H9 (cell line): ENCODE results near the gene ACACA. TPM values are rescaled to one million over a fixed set of nuclear protein-coding genes. Genes with fewer than 3 reads are reported as not detected.

Source experiments
- DNase-seq: peaks from one replicate; pipeline ENCODE4 v3.0.0-alpha.2; 2017
- H2AFZ ChIP-seq: one replicate; pipeline ENCODE4 v1.6.1; 2013; ENCODE audit warnings: mild to moderate bottlenecking, low read length, control low read depth, moderate library complexity
- H2AK5ac ChIP-seq: 2 replicates; pipeline ENCODE4 v1.6.1; 2013; ENCODE audit warnings: low read length, control low read depth, mixed read lengths; ENCODE audit not compliant: insufficient read length
- H2BK120ac ChIP-seq: one replicate; pipeline ENCODE4 v1.6.1; 2013; ENCODE audit warnings: low read depth, mild to moderate bottlenecking, low read length, control low read depth, inconsistent platforms; ENCODE audit not compliant: poor library complexity, severe bottlenecking
- H2BK12ac ChIP-seq: 2 replicates; pipeline ENCODE4 v1.6.1; 2013; ENCODE audit warnings: low read length, control low read depth, mixed read lengths, low read depth; ENCODE audit not compliant: insufficient read length
- H2BK15ac ChIP-seq: 2 replicates; pipeline ENCODE4 v1.6.1; 2013; ENCODE audit warnings: low read depth, low read length, control low read depth
- H2BK20ac ChIP-seq: one replicate; pipeline ENCODE4 v1.6.1; 2013; ENCODE audit warnings: low read depth, mild to moderate bottlenecking, low read length, control low read depth, inconsistent platforms; ENCODE audit not compliant: poor library complexity, severe bottlenecking
- H2BK5ac ChIP-seq: 2 replicates; pipeline ENCODE4 v1.6.1; 2013; ENCODE audit warnings: low read length, control low read depth, mixed read lengths; ENCODE audit not compliant: insufficient read length
- H3K14ac ChIP-seq: 2 replicates; pipeline ENCODE4 v1.6.1; 2013; ENCODE audit warnings: low read length, control low read depth; ENCODE audit not compliant: insufficient read depth
- H3K18ac ChIP-seq: 2 replicates; pipeline ENCODE4 v1.6.1; 2013; ENCODE audit warnings: low read depth, mild to moderate bottlenecking, mixed read lengths, low read length, control low read depth; ENCODE audit not compliant: insufficient read length
- H3K23ac ChIP-seq: 2 replicates; pipeline ENCODE4 v1.6.1; 2013; ENCODE audit warnings: low read length, control low read depth, mixed read lengths, low read depth; ENCODE audit not compliant: insufficient read length
- H3K23me2 ChIP-seq: 2 replicates; pipeline ENCODE4 v1.6.1; 2013; ENCODE audit warnings: low read depth, mild to moderate bottlenecking, mixed read lengths, low read length, control low read depth; ENCODE audit not compliant: insufficient read length, poor library complexity, severe bottlenecking
- H3K27ac ChIP-seq: 2 replicates; pipeline ENCODE4 v1.5.1; 2013; ENCODE audit warnings: low read length, control low read depth, mixed read lengths, low read depth; ENCODE audit not compliant: insufficient read length
- H3K27me3 ChIP-seq: 2 replicates; pipeline ENCODE4 v1.6.1; 2013; ENCODE audit warnings: low read length, control low read depth, inconsistent platforms; ENCODE audit not compliant: insufficient read depth
- H3K4ac ChIP-seq: 2 replicates; pipeline ENCODE4 v1.6.1; 2013; ENCODE audit warnings: low read depth, mild to moderate bottlenecking, control low read depth, inconsistent platforms, low read length, moderate library complexity
- H3K4me1 ChIP-seq: 2 replicates; pipeline ENCODE4 v1.6.1; 2013; ENCODE audit warnings: low read length, control low read depth, inconsistent platforms; ENCODE audit not compliant: insufficient read depth
- H3K4me2 ChIP-seq: 2 replicates; pipeline ENCODE4 v1.6.1; 2013; ENCODE audit warnings: low read length, control low read depth, mixed read lengths; ENCODE audit not compliant: insufficient read length, insufficient read depth
- H3K56ac ChIP-seq: 2 replicates; pipeline ENCODE4 v1.6.1; 2013; ENCODE audit warnings: low read depth, mild to moderate bottlenecking, mixed read lengths, low read length, control low read depth; ENCODE audit not compliant: insufficient read length
- H3K79me1 ChIP-seq: 2 replicates; pipeline ENCODE4 v1.6.1; 2013; ENCODE audit warnings: low read depth, mild to moderate bottlenecking, moderate library complexity, low read length, control low read depth, inconsistent platforms; ENCODE audit not compliant: insufficient read depth, poor library complexity, severe bottlenecking
- H3K79me2 ChIP-seq: 2 replicates; pipeline ENCODE4 v1.6.1; 2013; ENCODE audit warnings: low read length, control low read depth, inconsistent platforms; ENCODE audit not compliant: insufficient read depth
- H3K9ac ChIP-seq: 2 replicates; pipeline ENCODE4 v1.6.1; 2013; ENCODE audit warnings: low read length, control low read depth, mixed read lengths; ENCODE audit not compliant: insufficient read length; ENCODE audit errors: extremely low read depth
- H3K9me3 ChIP-seq: one replicate; pipeline ENCODE4 v1.6.1; 2013; ENCODE audit warnings: low read depth, low read length, inconsistent platforms; ENCODE audit not compliant: control insufficient read depth
- H3T11ph ChIP-seq: one replicate; pipeline ENCODE4 v1.6.1; 2013; ENCODE audit warnings: mild to moderate bottlenecking, low read length, control low read depth, inconsistent platforms
- H4K20me1 ChIP-seq: one replicate; pipeline ENCODE4 v1.6.1; 2013; ENCODE audit not compliant: control insufficient read depth, insufficient read length, insufficient read depth
- H4K5ac ChIP-seq: 2 replicates; pipeline ENCODE4 v1.6.1; 2013; ENCODE audit warnings: low read depth, mild to moderate bottlenecking, mixed read lengths, low read length, control low read depth; ENCODE audit not compliant: insufficient read length
- H4K8ac ChIP-seq: replicated peaks from 2 replicates; pipeline ENCODE4 v1.6.1; 2013; ENCODE audit warnings: low read length, control low read depth, mixed read lengths, low read depth; ENCODE audit not compliant: insufficient read length
- H4K91ac ChIP-seq: 2 replicates; pipeline ENCODE4 v1.6.1; 2013; ENCODE audit warnings: low read depth, mild to moderate bottlenecking, moderate library complexity, mixed read lengths, low read length, control low read depth; ENCODE audit not compliant: insufficient read length
- H3K27ac Mint-ChIP-seq, 3 experiments: 2 replicates in 2 of 3; 3 replicates in 1 of 3; pipeline ENCODE4 v1.8.0; 2020 to 2021; ENCODE audit warnings: mixed read lengths in 3 of 3, mild to moderate bottlenecking in 1 of 3, moderate library complexity in 1 of 3
- H3K27me3 Mint-ChIP-seq: 2 replicates; pipeline ENCODE4 v1.8.0; 2021; ENCODE audit warnings: low read depth, mild to moderate bottlenecking, moderate library complexity, mixed read lengths
- H3K36me3 Mint-ChIP-seq, 3 experiments: 2 replicates in 2 of 3; 3 replicates in 1 of 3; pipeline ENCODE4 v1.8.0; 2020 to 2021; ENCODE audit warnings: low read depth in 3 of 3, mixed read lengths in 3 of 3; ENCODE audit not compliant: insufficient read depth in 1 of 3
- H3K4me1 Mint-ChIP-seq, 2 experiments: 2 replicates each; pipeline ENCODE4 v1.8.0; 2020; ENCODE audit warnings: mixed read lengths in 2 of 2
- H3K4me3 Mint-ChIP-seq, 2 experiments: 2 replicates in 1 of 2; 3 replicates in 1 of 2; pipeline ENCODE4 v1.8.0; 2020 to 2021; ENCODE audit warnings: mild to moderate bottlenecking in 2 of 2, mixed read lengths in 2 of 2, moderate library complexity in 1 of 2
- H3K9me3 Mint-ChIP-seq, 2 experiments: 2 replicates in 1 of 2; 3 replicates in 1 of 2; pipeline ENCODE4 v1.8.0; 2020; ENCODE audit warnings: mild to moderate bottlenecking in 2 of 2, mixed read lengths in 2 of 2, moderate library complexity in 1 of 2
- CTCF ChIP-seq: fragments of 200-600 bp; sonication (generic); conservative IDR thresholded peaks from 3 replicates; pipeline ENCODE4 v1.8.0; 2021; ENCODE audit warnings: antibody characterized with exemption, mild to moderate bottlenecking
- WGBS: extraction: QIAGEN DNeasy Blood & Tissue Kit; methylation state at CpG from one replicate; pipeline ENCODE4 v1.1.7; 2013; ENCODE audit warnings: missing lambda C conversion rate, low lambda C conversion rate, mixed read lengths; ENCODE audit not compliant: insufficient read length; ENCODE audit errors: extremely low coverage; 5-methylcytosine and 5-hydroxymethylcytosine counted together
- total RNA-seq: library from RNA; stranded (reverse); gene quantifications from 2 replicates; pipeline ENCODE4 v1.2.1, GENCODE V29; 2021

ACACA gene
- total RNA-seq, 1 experiment from 2014 or later: 135 TPM

- Histone ChIP-seq H3K23me2 (peaks cover 16% of the 10 kb centered on the region), H3K9ac (peak overlapping the region; percentile 9), H3K27me3 (no peaks in the 10 kb centered on the region), H3K4me1 (peaks cover 3% of the 10 kb centered on the region), H2BK5ac (no peak overlapping the region), H3K4ac (no peak overlapping the region), H3K56ac (no peak overlapping the region), H4K8ac (no peak overlapping the region), H4K20me1 (no peaks in the 10 kb centered on the region), H4K91ac (no peak overlapping the region), H3K23ac (no peak overlapping the region), H3K79me2 (peaks cover 20% of the 10 kb centered on the region; the same call in 1 of the 2 replicates), H4K5ac (no peak overlapping the region), H2BK12ac (no peak overlapping the region), H3K4me2 (peak overlapping the region; percentile 45), H3K14ac (peak overlapping the region; percentile 21), H2AK5ac (no peak overlapping the region), H2BK15ac (no peak overlapping the region), H3K79me1 (no peaks in the 10 kb centered on the region), H3T11ph (no peak overlapping the region), H2BK120ac (no peak overlapping the region), H3K9me3 (no peaks in the 10 kb centered on the region), H3K27ac (peak overlapping the region; percentile 35), H2BK20ac (no peak overlapping the region), H3K18ac (peak overlapping the region; percentile 35), H2AFZ (peak overlapping the region; percentile 32)
- no peak for TF ChIP-seq CTCF
- WGBS: no CpG with 5 or more reads among the region's 18 CpGs
- DNase-seq: no peak
- Mint-ChIP-seq H3K4me3 (peak overlapping the region; percentile 53 to 70), H3K27ac (peak overlapping the region; percentile 55 to 96 (median 94); a peak in 6 of 7 replicates), H3K27me3 (no peaks in the 10 kb centered on the region), H3K36me3 (peaks cover 3 to 5% (median 4%) of the 10 kb centered on the region in 3 experiments), H3K9me3 (no peaks in the 10 kb centered on the region), H3K4me1 (peaks cover 29 to 33% of the 10 kb centered on the region in 2 experiments)
Observed at GRCh38 chr17:37359682-37360188, 46.9 kb downstream of the ACACA start.
